Measurements from ENCODE around the gene NIFK. TPM values are rescaled to one million over a fixed set of nuclear protein-coding genes. Genes with fewer than 3 reads are reported as not detected.

NIFK gene
- total and polyA plus RNA-seq, 9 donors: 33.0 to 82.1 (median 49.9) TPM

- no peaks in the 10 kb centered on the region for H3K27me3 ChIP-seq
- H3K36me3 ChIP-seq: no peaks in the 10 kb centered on the region
- no peak overlapping the region for H3K27ac ChIP-seq
- no peaks in the 10 kb centered on the region for H3K4me1 ChIP-seq (ENCODE audit: insufficient read depth)
- TF ChIP-seq POLR2A (IDR thresholded peaks at IDR 0.05): no peak
- TF ChIP-seq EP300 (IDR thresholded peaks at IDR 0.05): no peak
- TF ChIP-seq, protein P1, sequence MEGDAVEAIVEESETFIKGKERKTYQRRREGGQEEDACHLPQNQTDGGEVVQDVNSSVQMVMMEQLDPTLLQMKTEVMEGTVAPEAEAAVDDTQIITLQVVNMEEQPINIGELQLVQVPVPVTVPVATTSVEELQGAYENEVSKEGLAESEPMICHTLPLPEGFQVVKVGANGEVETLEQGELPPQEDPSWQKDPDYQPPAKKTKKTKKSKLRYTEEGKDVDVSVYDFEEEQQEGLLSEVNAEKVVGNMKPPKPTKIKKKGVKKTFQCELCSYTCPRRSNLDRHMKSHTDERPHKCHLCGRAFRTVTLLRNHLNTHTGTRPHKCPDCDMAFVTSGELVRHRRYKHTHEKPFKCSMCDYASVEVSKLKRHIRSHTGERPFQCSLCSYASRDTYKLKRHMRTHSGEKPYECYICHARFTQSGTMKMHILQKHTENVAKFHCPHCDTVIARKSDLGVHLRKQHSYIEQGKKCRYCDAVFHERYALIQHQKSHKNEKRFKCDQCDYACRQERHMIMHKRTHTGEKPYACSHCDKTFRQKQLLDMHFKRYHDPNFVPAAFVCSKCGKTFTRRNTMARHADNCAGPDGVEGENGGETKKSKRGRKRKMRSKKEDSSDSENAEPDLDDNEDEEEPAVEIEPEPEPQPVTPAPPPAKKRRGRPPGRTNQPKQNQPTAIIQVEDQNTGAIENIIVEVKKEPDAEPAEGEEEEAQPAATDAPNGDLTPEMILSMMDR (IDR thresholded peaks at IDR 0.05): no peak
- no peak for DNase-seq
- H3K9me3 ChIP-seq: no peaks in the 10 kb centered on the region
- 91 to 97% (median 93%) methylated on average over 17 of the region's 17 CpGs for WGBS, 3 donors
- H3K4me3 ChIP-seq: no peak overlapping the region
- intact Hi-C loops (cut with DNase I): no loop called here
Observed at GRCh38 chr2:121682396-121683298, 54.0 kb downstream of the NIFK start.

DNA sequence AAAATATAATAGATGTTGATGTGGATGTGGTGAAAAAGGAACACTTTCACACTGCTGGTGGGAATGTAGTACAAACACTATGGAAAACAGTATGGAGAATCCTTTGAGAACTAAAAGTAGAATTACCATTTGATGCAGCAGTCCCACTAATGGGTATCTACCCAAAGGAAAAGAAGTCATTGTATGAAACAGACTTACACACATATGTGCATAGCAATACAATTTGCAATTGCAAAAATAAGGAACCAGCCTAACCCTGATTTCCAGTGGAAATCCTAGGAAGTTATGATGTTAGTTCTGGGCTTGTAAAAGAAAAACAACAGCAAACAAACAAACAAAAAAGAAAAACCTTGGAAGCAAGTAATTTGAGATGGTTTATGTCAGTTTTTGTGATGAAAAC lies 58.8 kb downstream of the NIFK start:
- no peaks in the 10 kb centered on the region for H3K36me3 ChIP-seq
- no peak overlapping the region for H3K4me3 ChIP-seq
- H3K9me3 ChIP-seq: no peaks in the 10 kb centered on the region
- no peak for DNase-seq
- H3K4me1 ChIP-seq (ENCODE audit: insufficient read depth): no peaks in the 10 kb centered on the region
- TF ChIP-seq POLR2A (IDR thresholded peaks at IDR 0.05) (no peak), EP300 (IDR thresholded peaks at IDR 0.05) (no peak)
- TF ChIP-seq, protein P1 (IDR thresholded peaks at IDR 0.05): no peak
- H3K27ac ChIP-seq: no peak overlapping the region
- intact Hi-C loops (cut with DNase I): no loop called here
- H3K27me3 ChIP-seq: no peaks in the 10 kb centered on the region

Other genes starting within 250 kb of the NIFK start
- gene RNU4ATAC, start 206.0 kb downstream of the NIFK start, total RNA-seq: not detected
- gene RNU4ATAC, start 206.0 kb downstream of the NIFK start, polyA plus RNA-seq: not detected
- 10 to 100 TPM; 39.1 to 58.7 (median 53.3) TPM for gene CLASP1, start 87.4 kb downstream of the NIFK start, total RNA-seq
- 10 to 100 TPM; 15.8 to 26.8 TPM for gene CLASP1, start 87.4 kb downstream of the NIFK start, polyA plus RNA-seq
- gene TSN, start 18.8 kb upstream of the NIFK start, total RNA-seq: 10 to 100 TPM; 28.5 to 64.1 (median 53.7) TPM
- gene TSN, start 18.8 kb upstream of the NIFK start, polyA plus RNA-seq: 10 to 100 TPM; 31.0 to 44.7 TPM